Activated effector memory CD4-positive, alpha-beta T cell treated with Interleukin-2 at 50 U/mL for 16 hours (primary cell): ENCODE results near the gene SPEM2.

Source experiments
- DNase-seq: peaks from one replicate; pipeline ENCODE4 v3.0.0-alpha.2; 2020

The SPEM2 gene

GRCh38 chr17:7425316-7425715, at the start of gene SPEM2:
Gene SPEM2, plus strand, starts transcription at chr17:7425616. Its CDS starts 73 bp downstream, at chr17:7425689.
- no peak for DNase-seq

GRCh38 chr17:7379134-7379533, 46.3 kb upstream of the SPEM2 start:
- no peak for DNase-seq

GRCh38 chr17:7380321-7380720, 45.1 kb upstream of the SPEM2 start:
- no peak for DNase-seq

GRCh38 chr17:7380855-7381683, 44.3 kb upstream of the SPEM2 start, which contains the start of gene TNK1:
Gene TNK1, plus strand, starts transcription at chr17:7381089. Its CDS starts 1,838 bp downstream, at chr17:7382927.
- DNase-seq = no peak

- no peak for DNase-seq
These were observed 42.5 kb upstream of the SPEM2 start for GRCh38 chr17:7382901-7383300.

GRCh38 chr17:7383371-7383741, 42.1 kb upstream of the SPEM2 start:
- DNase-seq = no peak

- peak; percentile 77 for DNase-seq
These were observed 41.5 kb upstream of the SPEM2 start for GRCh38 chr17:7383742-7384488.

- no peak for DNase-seq
These were observed 40.8 kb upstream of the SPEM2 start for GRCh38 chr17:7384489-7385081.

- DNase-seq = no peak
These were observed 36.6 kb upstream of the SPEM2 start for GRCh38 chr17:7388856-7389255.

- DNase-seq = no peak
These were observed 35.2 kb upstream of the SPEM2 start for GRCh38 chr17:7389924-7390910.

- no peak for DNase-seq
These were observed 34.1 kb upstream of the SPEM2 start for GRCh38 chr17:7391307-7391706.

- DNase-seq = no peak
These were observed 32.5 kb upstream of the SPEM2 start for GRCh38 chr17:7392696-7393612.

GRCh38 chr17:7393613-7394451, 31.6 kb upstream of the SPEM2 start:
- DNase-seq = peak; percentile 31

GRCh38 chr17:7394452-7395191, 30.8 kb upstream of the SPEM2 start, which contains the start of gene PLSCR3:
Gene PLSCR3, minus strand, starts transcription at chr17:7394525. Its CDS starts 415 bp downstream, at chr17:7394110.
- peak; percentile 80 for DNase-seq

- no peak for DNase-seq
These were observed 29.3 kb upstream of the SPEM2 start for GRCh38 chr17:7396147-7396546.

- DNase-seq = no peak
These were observed 26.8 kb upstream of the SPEM2 start for GRCh38 chr17:7398612-7399011.

GRCh38 chr17:7403043-7403726, 22.2 kb upstream of the SPEM2 start:
- DNase-seq = no peak

GRCh38 chr17:7403727-7403976, 21.8 kb upstream of the SPEM2 start:
- DNase-seq = no peak
